ENCODE measurements around the gene MTTP.

The MTTP gene

DNA sequence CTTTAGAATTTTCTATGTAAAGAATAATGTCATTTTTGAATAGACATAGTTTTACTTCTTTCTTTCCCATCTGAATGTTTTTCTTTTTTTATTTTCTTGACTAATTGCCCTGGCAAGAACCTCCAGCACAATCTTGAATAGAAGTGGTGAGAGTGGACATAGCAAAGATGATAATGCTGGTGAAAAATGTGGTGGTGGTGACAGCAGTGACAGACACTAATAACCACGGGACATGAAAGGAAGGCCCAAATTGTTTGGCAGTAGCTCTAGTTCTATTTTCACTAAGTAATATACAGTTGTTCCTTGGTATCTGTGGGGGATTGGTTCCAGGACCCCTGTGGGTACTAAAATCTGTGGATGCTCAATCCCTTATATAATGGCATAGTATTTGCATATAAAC is 53.4 kb downstream of the MTTP start:
- H3K4me3 ChIP-seq (ENCODE audit: low read length): no peak overlapping the region
- no peak for DNase-seq (ENCODE audit: low read depth)
- TF ChIP-seq, protein P1, sequence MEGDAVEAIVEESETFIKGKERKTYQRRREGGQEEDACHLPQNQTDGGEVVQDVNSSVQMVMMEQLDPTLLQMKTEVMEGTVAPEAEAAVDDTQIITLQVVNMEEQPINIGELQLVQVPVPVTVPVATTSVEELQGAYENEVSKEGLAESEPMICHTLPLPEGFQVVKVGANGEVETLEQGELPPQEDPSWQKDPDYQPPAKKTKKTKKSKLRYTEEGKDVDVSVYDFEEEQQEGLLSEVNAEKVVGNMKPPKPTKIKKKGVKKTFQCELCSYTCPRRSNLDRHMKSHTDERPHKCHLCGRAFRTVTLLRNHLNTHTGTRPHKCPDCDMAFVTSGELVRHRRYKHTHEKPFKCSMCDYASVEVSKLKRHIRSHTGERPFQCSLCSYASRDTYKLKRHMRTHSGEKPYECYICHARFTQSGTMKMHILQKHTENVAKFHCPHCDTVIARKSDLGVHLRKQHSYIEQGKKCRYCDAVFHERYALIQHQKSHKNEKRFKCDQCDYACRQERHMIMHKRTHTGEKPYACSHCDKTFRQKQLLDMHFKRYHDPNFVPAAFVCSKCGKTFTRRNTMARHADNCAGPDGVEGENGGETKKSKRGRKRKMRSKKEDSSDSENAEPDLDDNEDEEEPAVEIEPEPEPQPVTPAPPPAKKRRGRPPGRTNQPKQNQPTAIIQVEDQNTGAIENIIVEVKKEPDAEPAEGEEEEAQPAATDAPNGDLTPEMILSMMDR (conservative IDR thresholded peaks at IDR 0.05; ENCODE audit: low read depth, low read length): no peak

DNA sequence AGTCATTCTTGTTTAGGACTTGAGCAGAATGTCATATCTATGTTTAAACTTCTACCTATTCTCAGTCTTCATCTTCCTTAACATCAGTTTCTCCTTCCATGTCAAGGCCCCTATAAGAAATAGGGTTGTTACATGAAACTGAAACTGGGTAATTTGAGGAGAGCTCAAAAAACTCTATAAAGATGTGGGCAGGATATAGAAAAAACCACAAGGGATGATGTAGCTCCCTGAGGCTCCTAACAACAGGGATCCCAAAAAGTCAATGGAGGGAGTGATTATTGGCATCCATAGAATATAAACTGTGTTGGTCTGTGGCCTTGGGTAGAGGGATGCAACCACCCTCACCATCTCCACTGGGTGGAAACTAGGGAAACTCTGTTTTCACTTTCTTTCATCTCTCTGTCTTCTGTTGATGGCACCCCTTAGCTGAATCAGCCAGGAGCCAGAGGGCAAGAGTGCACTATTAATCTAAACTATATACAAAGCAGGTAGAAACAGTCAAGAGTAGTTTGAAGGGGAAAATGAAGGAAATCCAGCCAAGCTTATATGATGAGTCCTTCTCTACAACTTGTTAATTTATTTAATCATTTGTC is 55.4 kb downstream of the MTTP start:
- no peak overlapping the region for H3K4me3 ChIP-seq (ENCODE audit: low read length)
- TF ChIP-seq, protein P1 (conservative IDR thresholded peaks at IDR 0.05; ENCODE audit: low read depth, low read length): no peak
- DNase-seq (ENCODE audit: low read depth): no peak

DNA sequence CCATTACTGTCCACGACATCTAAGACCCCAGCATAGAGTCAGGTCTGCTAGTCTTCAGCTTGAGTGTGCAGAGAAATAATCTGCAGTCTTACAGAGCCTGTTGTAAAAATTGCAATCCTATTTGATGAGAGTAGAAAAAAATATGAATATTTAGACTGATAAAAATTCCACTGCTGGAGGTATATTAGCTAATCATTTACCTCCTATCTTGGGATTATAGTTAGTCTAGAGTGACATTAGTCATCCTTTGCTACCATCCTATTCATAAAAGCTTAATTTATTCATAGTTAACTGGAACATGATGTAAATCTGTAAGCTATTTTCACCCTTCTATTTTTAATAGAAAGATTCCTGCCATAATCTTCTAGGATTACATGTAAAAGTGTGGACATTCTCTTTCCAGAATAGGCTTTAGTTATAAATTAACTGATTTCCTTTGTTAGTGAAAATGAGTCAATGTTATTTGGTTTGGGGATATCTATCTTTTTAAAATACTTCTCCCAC is 56.3 kb downstream of the MTTP start:
- no peak for DNase-seq (ENCODE audit: low read depth)
- H3K4me3 ChIP-seq (ENCODE audit: low read length): no peak overlapping the region
- TF ChIP-seq, protein P1 (conservative IDR thresholded peaks at IDR 0.05; ENCODE audit: low read depth, low read length): no peak

DNA sequence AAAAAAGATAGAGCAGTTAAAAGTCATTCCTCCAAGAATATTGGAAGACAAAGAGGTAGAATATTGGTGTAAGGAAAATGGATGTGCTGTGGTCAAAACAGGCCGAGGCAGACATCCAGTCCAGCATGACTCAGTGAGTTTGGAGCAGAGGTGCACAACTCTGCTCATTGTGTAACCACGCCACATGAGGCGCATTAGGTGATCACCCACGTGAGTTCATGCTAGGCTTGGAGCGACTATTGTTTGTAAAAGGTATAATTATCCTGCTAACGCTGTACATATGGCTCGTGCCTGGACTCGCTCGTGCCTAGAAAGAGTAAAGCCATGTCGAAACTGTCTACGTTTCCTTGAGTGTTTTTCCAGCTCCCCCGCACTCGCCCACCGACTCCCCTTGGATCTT is 59.1 kb downstream of the MTTP start:
- no peak for DNase-seq (ENCODE audit: low read depth)
- TF ChIP-seq, protein P1 (conservative IDR thresholded peaks at IDR 0.05; ENCODE audit: low read depth, low read length): no peak
- no peak overlapping the region for H3K4me3 ChIP-seq (ENCODE audit: low read length)

DNA sequence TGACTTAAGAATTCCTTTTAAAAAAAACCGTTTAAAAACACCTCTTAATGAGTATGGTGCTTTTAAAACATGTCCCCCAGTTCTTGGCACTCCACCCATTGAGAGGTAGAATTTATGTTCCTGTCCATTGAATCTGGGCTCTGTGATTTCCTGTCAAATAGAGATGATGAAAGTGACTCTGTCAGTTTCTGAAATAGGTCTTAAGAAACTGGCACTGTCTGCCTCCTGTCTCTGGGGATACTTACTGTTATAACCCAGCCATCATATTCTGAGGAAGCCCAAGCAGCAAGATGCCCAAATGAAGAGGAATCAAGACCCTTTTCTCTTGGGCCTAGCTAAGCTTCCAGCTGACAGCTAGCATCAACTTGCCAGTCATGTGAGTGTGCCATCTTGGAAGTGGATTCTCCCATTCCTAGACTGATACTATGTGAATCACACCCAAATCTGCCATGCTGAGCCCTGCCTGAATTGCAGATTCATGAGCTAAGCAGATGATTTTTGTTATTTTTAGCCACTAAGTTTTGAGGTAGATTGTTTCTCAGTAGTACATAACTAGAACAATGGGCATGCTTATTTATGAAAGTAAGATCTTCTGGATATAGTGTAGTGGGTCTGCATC is 60.2 kb downstream of the MTTP start:
- no peak overlapping the region for H3K4me3 ChIP-seq (ENCODE audit: low read length)
- DNase-seq (ENCODE audit: low read depth): no peak
- TF ChIP-seq, protein P1 (conservative IDR thresholded peaks at IDR 0.05; ENCODE audit: low read depth, low read length): no peak

DNA sequence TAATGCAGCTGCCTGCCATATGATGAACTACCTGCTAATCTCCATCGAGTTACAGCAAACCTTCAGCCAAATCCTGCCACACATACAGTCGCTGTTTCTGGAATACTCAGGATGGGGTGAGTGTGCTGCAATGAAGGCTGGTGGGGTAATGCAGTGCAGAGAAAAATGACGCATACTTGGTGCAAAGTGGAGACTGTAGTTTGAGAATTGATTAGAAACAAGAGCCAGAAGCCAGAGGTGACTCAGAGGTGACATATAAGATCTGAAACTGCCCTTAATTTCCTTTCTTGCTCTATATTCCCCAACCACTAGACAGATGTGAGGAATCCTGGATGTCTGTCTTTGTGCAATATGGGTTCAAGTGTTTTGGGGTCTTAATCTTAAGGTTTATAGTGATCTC is 61.0 kb downstream of the MTTP start:
- TF ChIP-seq, protein P1 (conservative IDR thresholded peaks at IDR 0.05; ENCODE audit: low read depth, low read length): no peak
- DNase-seq (ENCODE audit: low read depth): no peak

DNA sequence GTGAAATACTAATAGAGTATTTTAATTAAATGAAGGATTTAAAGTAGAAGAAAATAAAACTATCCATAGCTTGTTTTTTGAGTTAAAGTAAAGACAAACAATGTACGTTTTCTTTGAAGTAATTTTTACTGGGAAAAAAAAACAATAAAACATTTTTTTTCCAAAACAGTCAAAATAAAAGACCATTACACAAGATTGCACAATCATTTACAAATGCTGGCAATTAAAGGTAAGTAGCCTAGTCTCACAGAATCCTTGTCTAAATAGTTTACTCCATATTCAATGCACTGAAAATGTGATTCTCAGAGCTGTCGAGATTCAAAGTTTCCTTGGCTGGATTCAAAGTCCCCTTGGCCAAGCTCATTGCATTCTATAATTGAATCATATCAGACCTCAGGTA is 61.8 kb downstream of the MTTP start:
- H3K4me3 ChIP-seq (ENCODE audit: low read length): no peak overlapping the region
- TF ChIP-seq, protein P1 (conservative IDR thresholded peaks at IDR 0.05; ENCODE audit: low read depth, low read length): no peak
- no peak for DNase-seq (ENCODE audit: low read depth)

More for the DNA sequence above, 61.0 kb downstream of the MTTP start:
- no peak overlapping the region for H3K4me3 ChIP-seq (ENCODE audit: low read length)

All from retinal pigment epithelial cell (primary cell).